Left ventricle myocardium inferior (tissue), 1 donor: ENCODE results near the gene PHF14. TPM values are rescaled to one million over a fixed set of nuclear protein-coding genes. Genes with fewer than 3 reads are reported as not detected.

Experiments used
- DNase-seq: peaks from one replicate; pipeline ENCODE4 v3.0.0-alpha.2; 2020
- H3K27ac ChIP-seq: fragments of 200-600 bp; replicated peaks from 2 replicates; pipeline ENCODE4 v1.8.0; 2021
- H3K27me3 ChIP-seq: fragments of 200-600 bp; 2 replicates; pipeline ENCODE4 v1.8.0; 2021; ENCODE audit warnings: low read depth
- H3K36me3 ChIP-seq: fragments of 200-600 bp; 2 replicates; pipeline ENCODE4 v1.8.0; 2021
- H3K4me1 ChIP-seq: fragments of 200-600 bp; 2 replicates; pipeline ENCODE4 v1.8.0; 2021
- H3K4me3 ChIP-seq: fragments of 200-600 bp; 2 replicates; pipeline ENCODE4 v1.8.0; 2021; ENCODE audit warnings: mild to moderate bottlenecking, moderate library complexity
- H3K9me3 ChIP-seq: fragments of 200-600 bp; replicated peaks from 2 replicates; pipeline ENCODE4 v1.8.0; 2021
- CTCF ChIP-seq: fragments of 200-600 bp; IDR thresholded peaks from 2 replicates; pipeline ENCODE4 v1.8.0; 2021; ENCODE audit warnings: antibody characterized with exemption, mild to moderate bottlenecking, borderline replicate concordance
- intact Hi-C: fragments of 100-400 bp; cut with micrococcal nuclease; formaldehyde crosslinking; loops from one replicate; pipeline ENCODE4 v1.11.0; 2022
- total RNA-seq: library from RNA; stranded (reverse); fragmentation: NEBNext Ultra II Directional; extraction: Animal tissue kit (Norgen Biotek cat#: 25700); gene quantifications from one replicate; pipeline ENCODE4 v1.2.1, GENCODE V29; 2021
- donor health status: DM: no; HTN: yes; CAD: no; lungs with severe emphysema.

PHF14 gene
- total RNA-seq, 1 donor from 2014 or later = 13.0 TPM

DNA sequence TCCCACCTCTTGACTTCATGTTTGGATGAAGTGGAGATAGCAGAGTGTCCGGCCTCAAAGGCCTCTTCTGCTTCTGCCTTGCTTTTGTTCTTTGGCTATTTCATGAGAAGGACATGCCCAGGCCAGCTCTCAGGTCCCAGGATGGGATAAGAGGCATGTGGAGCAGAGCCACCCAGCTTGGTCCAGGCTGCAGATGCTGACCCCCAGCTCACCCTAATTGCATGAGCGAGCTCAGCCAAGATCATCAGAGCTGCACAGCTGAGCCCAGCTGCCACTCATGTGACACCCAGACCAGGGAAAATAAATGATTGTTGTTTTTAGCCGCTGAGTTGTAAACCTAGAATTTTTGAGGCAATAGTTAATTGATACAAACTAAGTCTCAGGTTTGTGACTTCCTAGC is 230.0 kb downstream of the PHF14 start:
- Histone ChIP-seq H3K9me3 (no peaks in the 10 kb centered on the region), H3K4me3 (no peak overlapping the region), H3K27ac (peak overlapping the region; percentile 24), H3K4me1 (peaks cover 6% of the 10 kb centered on the region), H3K27me3 (no peaks in the 10 kb centered on the region), H3K36me3 (no peaks in the 10 kb centered on the region)
- intact Hi-C loops = no loop called here
- peak; percentile 60 for DNase-seq
- no peak for TF ChIP-seq CTCF

DNA sequence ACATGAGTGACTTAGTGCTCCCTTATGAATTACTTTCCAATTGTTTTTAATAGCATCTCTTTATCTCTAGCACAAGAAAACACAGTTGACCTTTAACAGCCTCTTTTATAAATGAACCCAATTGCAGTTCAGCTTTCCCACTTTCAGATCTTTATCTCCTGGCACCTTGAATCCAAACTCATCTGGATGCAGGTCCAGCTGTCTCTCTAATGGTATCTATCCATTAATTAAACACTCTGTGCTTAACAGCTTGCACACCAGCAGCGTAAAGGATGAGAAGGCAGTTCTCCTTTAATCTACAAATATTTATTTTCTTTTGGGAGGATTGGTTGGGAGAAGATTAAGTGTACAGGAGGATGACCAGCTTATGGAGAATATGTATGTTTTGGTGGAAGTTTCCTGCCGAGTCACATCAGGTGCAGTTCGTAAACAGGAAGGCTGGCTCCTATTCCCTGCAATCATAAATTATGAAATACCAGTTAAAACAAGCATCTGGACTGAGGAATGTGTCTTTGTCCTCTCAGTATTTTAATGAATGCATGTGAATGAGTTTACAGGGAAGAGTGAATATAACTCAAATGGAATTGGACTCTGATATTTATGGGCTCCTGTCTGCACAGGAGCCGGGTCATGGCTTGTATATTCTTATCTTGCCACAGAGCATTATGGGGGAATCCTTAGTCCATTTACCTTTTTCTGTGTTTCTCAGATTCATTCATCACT is 232.7 kb downstream of the PHF14 start:
- no peak overlapping the region for H3K4me3 ChIP-seq
- no peak overlapping the region for H3K27ac ChIP-seq
- no peaks in the 10 kb centered on the region for H3K36me3 ChIP-seq
- H3K9me3 ChIP-seq = no peaks in the 10 kb centered on the region
- H3K4me1 ChIP-seq = peaks cover 6% of the 10 kb centered on the region
- DNase-seq = no peak
- intact Hi-C loops = no loop called here
- TF ChIP-seq CTCF = no peak
- H3K27me3 ChIP-seq = no peaks in the 10 kb centered on the region

DNA sequence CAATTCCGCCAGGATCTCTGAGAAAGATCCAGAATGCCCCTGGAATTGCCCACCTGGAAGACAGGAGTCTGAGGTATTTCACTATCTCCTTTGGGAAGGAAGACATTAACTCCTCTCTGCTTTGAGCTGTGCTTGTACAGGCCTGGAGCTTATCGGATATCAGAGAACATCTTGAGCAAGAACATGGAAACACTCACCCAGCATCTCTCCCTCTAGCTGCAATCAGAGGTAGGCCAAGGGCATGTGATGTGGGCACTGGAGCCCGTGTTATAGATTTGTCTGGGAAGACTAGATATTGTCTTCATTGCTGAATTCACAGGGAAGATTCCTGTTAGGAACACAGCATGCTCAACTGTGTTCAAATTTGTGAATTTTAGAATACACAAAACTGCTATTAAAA is 233.9 kb downstream of the PHF14 start:
- H3K4me3 ChIP-seq = no peak overlapping the region
- peaks cover 6% of the 10 kb centered on the region for H3K4me1 ChIP-seq
- TF ChIP-seq CTCF = peak; percentile 33
- H3K9me3 ChIP-seq = no peaks in the 10 kb centered on the region
- H3K27me3 ChIP-seq = no peaks in the 10 kb centered on the region
- H3K36me3 ChIP-seq = no peaks in the 10 kb centered on the region
- intact Hi-C loops = no loop called here
- H3K27ac ChIP-seq = no peak overlapping the region
- no peak for DNase-seq

GRCh38 chr7:11208883-11209465 is 235.3 kb downstream of the PHF14 start:
- peaks cover 6% of the 10 kb centered on the region for H3K4me1 ChIP-seq
- H3K27ac ChIP-seq = no peak overlapping the region
- TF ChIP-seq CTCF = no peak
- intact Hi-C loops = no loop called here
- no peaks in the 10 kb centered on the region for H3K27me3 ChIP-seq
- no peaks in the 10 kb centered on the region for H3K36me3 ChIP-seq
- DNase-seq = no peak
- no peaks in the 10 kb centered on the region for H3K9me3 ChIP-seq
- H3K4me3 ChIP-seq = no peak overlapping the region

- Histone ChIP-seq H3K9me3 (no peaks in the 10 kb centered on the region), H3K4me1 (peaks cover 6% of the 10 kb centered on the region), H3K27ac (no peak overlapping the region), H3K27me3 (no peaks in the 10 kb centered on the region), H3K4me3 (no peak overlapping the region), H3K36me3 (no peaks in the 10 kb centered on the region)
- DNase-seq = no peak
- intact Hi-C loops = no loop called here
- no peak for TF ChIP-seq CTCF
These were observed 236.7 kb downstream of the PHF14 start for GRCh38 chr7:11210374-11210773.
